Rectal smooth muscle tissue (tissue), 1 donor: ENCODE measurements around the gene ZFYVE21.

Source experiments
- H3K27ac ChIP-seq: one replicate; pipeline ENCODE4 v1.7.0; 2013; ENCODE audit warnings: low read depth, low read length, inconsistent platforms
- H3K27me3 ChIP-seq: one replicate; pipeline ENCODE4 v1.7.0; 2013; ENCODE audit warnings: low read length; ENCODE audit not compliant: control insufficient read depth, insufficient read depth
- H3K36me3 ChIP-seq: one replicate; pipeline ENCODE4 v1.7.0; 2013; ENCODE audit warnings: low read length; ENCODE audit not compliant: control insufficient read depth, insufficient read depth
- H3K4me1 ChIP-seq: one replicate; pipeline ENCODE4 v1.7.0; 2013; ENCODE audit warnings: low read length; ENCODE audit not compliant: control insufficient read depth, insufficient read depth
- H3K4me3 ChIP-seq: one replicate; pipeline ENCODE4 v1.7.0; 2013; ENCODE audit warnings: low read length
- H3K9ac ChIP-seq: one replicate; pipeline ENCODE4 v1.7.0; 2013; ENCODE audit warnings: low read length

ZFYVE21 gene

DNA sequence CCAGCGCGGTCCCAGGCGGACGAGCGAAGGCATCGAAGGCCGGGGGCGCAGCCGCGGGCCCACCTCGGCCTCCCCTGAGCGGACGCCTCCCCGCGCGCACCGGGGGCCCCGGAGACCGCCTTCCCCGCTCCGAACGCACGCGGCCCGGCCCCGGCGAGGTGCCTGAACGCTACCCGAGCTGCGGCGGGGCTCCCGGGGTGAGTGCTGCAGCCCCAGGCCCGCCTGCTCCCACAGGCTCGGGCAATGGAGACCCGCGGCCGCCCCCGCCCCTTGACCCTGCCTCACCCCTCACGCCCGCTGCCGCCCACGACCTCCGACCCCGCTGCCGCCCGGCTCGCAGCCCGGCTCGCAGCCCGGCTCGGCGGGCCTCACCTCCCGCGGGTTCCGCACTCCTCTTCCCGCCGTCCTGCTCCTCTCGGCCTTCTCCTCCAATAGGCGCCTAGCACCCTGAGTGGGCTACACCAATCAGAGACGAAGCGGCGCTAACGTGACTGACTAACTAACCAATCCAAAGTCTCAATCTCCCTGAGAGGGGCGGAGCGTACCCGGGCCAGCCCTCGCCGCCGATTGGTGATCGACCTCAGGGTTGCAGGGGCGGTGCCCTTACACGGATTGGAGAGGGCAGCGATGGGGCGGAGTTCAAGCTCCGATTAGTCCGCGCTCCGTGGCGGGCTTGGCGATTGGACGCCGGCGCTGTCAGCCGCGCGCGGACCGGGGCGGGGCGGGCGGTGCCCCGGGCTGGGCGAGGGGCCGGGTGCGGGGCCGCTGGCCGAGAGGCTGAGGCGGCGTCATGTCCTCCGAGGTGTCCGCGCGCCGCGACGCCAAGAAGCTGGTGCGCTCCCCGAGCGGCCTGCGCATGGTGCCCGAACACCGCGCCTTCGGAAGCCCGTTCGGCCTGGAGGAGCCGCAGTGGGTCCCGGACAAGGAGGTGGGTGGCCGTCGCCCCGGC, at the start of gene ZFYVE21, which contains the start of gene XRCC3:
Gene ZFYVE21 (plus strand): TSS at position 759 of the 949 bp plus-strand sequence. CDS start 32 bp downstream, at position 791.
Gene XRCC3 (minus strand): TSS at position 400 of the 949 bp plus-strand sequence. CDS start 4,364 bp downstream, outside the sequence.
- peak within 1 kb of the TSS; percentile 41 for H3K9ac ChIP-seq
- H3K27me3 ChIP-seq: no peaks in the 10 kb centered on the region
- peak within 1 kb of the TSS; percentile 74 for H3K4me3 ChIP-seq
- H3K27ac ChIP-seq: peak within 1 kb of the TSS; percentile 87
- H3K4me1 ChIP-seq: peaks cover 11% of the 10 kb centered on the region
- H3K36me3 ChIP-seq: no peaks in the 10 kb centered on the region

- H3K36me3 ChIP-seq: peaks cover 18% of the 10 kb centered on the region
- H3K27me3 ChIP-seq: no peaks in the 10 kb centered on the region
- no peak overlapping the region for H3K27ac ChIP-seq
Observed at GRCh38 chr14:103667671-103668070, 47.9 kb upstream of the ZFYVE21 start.

GRCh38 chr14:103668117-103668516, 47.5 kb upstream of the ZFYVE21 start:
- no peaks in the 10 kb centered on the region for H3K27me3 ChIP-seq
- no peaks in the 10 kb centered on the region for H3K4me1 ChIP-seq
- no peak overlapping the region for H3K4me3 ChIP-seq
- H3K36me3 ChIP-seq: peaks cover 20% of the 10 kb centered on the region
- no peak overlapping the region for H3K9ac ChIP-seq
- no peak overlapping the region for H3K27ac ChIP-seq

More at GRCh38 chr14:103667671-103668070, 47.9 kb upstream of the ZFYVE21 start:
- H3K4me1 ChIP-seq: no peaks in the 10 kb centered on the region
- H3K4me3 ChIP-seq: no peak overlapping the region
- H3K9ac ChIP-seq: no peak overlapping the region

DNA sequence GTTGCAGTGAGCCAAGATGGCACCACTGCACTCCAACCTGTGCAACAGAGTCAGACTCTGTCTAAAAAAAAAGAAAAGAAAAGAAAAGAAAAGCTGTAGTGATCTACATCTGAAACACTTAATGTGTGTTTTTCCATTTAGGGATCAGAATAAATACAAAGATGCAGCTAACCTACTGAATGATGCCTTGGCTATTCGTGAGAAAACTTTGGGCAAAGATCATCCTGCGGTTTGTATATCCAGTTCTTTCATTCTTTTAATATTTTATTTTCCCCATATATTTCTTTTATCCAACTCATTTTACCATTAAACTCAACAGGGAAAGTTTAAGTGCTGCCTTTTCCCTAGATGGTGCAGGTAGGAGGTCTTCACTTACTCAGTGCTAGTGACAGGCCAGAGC, 46.2 kb upstream of the ZFYVE21 start:
- Histone ChIP-seq H3K9ac (no peak overlapping the region), H3K4me1 (no peaks in the 10 kb centered on the region), H3K27me3 (no peaks in the 10 kb centered on the region), H3K36me3 (peaks cover 15% of the 10 kb centered on the region), H3K4me3 (no peak overlapping the region), H3K27ac (no peak overlapping the region)

- no peaks in the 10 kb centered on the region for H3K27me3 ChIP-seq
- no peak overlapping the region for H3K4me3 ChIP-seq
- H3K36me3 ChIP-seq: peaks cover 27% of the 10 kb centered on the region
- no peaks in the 10 kb centered on the region for H3K4me1 ChIP-seq
- H3K9ac ChIP-seq: no peak overlapping the region
- H3K27ac ChIP-seq: no peak overlapping the region
Observed at GRCh38 chr14:103671911-103672310, 43.7 kb upstream of the ZFYVE21 start.

GRCh38 chr14:103675957-103676356, 39.7 kb upstream of the ZFYVE21 start:
- Histone ChIP-seq H3K36me3 (peaks cover 34% of the 10 kb centered on the region), H3K4me1 (no peaks in the 10 kb centered on the region), H3K4me3 (no peak overlapping the region), H3K27ac (no peak overlapping the region), H3K9ac (no peak overlapping the region), H3K27me3 (no peaks in the 10 kb centered on the region)

- H3K36me3 ChIP-seq: peaks cover 34% of the 10 kb centered on the region
- H3K9ac ChIP-seq: no peak overlapping the region
- H3K4me1 ChIP-seq: no peaks in the 10 kb centered on the region
- no peak overlapping the region for H3K27ac ChIP-seq
- H3K27me3 ChIP-seq: no peaks in the 10 kb centered on the region
- H3K4me3 ChIP-seq: no peak overlapping the region
Observed at GRCh38 chr14:103676881-103677675, 38.5 kb upstream of the ZFYVE21 start.

DNA sequence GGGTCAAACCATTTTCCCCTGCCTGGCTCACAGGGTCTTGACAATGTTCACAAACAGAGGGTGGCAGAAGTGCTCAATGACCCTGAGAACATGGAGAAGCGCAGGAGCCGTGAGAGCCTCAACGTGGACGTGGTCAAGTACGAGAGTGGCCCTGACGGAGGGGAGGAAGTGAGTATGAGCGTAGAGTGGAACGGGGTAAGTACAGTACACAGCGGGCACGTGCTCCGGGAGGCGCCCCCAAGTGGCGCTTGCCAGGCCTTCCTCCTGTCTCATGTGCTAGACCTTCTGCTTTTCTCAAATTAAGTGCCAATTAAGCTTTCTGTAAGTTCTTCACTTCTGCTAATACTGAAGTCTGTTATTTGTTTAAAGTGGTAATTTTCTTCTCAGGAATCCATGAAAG, 36.3 kb upstream of the ZFYVE21 start:
- no peaks in the 10 kb centered on the region for H3K4me1 ChIP-seq
- H3K36me3 ChIP-seq: peaks cover 31% of the 10 kb centered on the region
- H3K9ac ChIP-seq: no peak overlapping the region
- H3K4me3 ChIP-seq: no peak overlapping the region
- H3K27ac ChIP-seq: no peak overlapping the region
- no peaks in the 10 kb centered on the region for H3K27me3 ChIP-seq

DNA sequence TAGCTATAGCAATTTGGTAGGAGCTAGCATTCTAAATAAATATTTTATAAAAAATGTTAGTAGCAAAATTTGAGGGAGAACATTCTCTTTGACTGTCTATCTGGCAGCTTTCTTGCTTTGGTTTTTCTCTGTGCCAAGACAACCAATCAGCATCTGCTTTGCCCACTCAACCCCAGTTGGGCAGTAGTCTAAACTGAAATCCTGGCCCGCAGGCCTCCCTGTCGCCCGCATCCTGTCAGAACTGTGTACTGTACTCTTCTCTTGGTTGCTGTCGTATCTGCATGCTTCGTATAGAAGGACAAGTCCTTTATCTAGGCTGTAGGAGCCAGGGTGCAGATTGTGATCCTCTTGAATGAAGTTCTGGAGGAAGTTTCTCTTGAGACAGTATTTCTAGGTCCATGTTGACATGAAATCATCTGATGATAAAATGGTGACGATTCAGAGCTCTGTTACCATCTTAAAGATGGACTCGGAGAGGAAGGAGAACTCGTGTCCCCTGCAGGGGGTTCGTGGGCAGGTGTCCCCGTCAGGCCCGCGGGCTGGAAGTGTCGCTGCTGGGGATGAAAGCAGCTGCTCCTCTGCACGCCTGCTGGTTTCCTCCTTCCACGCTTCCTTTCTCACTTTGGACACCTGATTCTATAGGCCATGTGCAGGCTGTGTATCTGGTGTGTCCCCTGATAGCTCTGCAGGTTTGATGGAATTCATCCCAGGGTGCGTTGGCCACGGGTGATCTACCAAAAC, 34.9 kb upstream of the ZFYVE21 start:
- Histone ChIP-seq H3K4me1 (no peaks in the 10 kb centered on the region), H3K27ac (no peak overlapping the region), H3K4me3 (no peak overlapping the region), H3K27me3 (no peaks in the 10 kb centered on the region), H3K36me3 (peaks cover 32% of the 10 kb centered on the region), H3K9ac (no peak overlapping the region)

DNA sequence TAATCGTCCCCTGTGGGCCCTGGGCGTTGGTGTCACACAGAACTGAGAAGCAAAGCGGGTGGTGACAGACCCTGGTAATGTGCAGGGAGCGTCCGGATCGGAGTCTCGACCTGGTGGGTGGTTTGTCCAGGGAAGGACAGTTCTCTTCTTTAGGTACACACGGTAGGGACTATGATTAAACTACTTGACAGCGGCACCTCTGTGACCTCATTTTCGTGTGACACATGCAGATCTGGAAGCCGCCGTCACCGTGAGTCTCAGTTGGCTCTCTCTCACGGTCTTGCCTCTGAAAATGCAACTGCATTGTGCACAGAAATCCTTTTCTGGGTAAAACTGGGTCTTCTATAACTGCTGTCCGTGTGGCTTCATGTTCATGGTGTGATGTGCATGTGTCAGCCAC, 32.5 kb upstream of the ZFYVE21 start:
- Histone ChIP-seq H3K9ac (no peak overlapping the region), H3K27ac (no peak overlapping the region), H3K4me3 (no peak overlapping the region), H3K36me3 (peaks cover 33% of the 10 kb centered on the region), H3K27me3 (no peaks in the 10 kb centered on the region), H3K4me1 (no peaks in the 10 kb centered on the region)

DNA sequence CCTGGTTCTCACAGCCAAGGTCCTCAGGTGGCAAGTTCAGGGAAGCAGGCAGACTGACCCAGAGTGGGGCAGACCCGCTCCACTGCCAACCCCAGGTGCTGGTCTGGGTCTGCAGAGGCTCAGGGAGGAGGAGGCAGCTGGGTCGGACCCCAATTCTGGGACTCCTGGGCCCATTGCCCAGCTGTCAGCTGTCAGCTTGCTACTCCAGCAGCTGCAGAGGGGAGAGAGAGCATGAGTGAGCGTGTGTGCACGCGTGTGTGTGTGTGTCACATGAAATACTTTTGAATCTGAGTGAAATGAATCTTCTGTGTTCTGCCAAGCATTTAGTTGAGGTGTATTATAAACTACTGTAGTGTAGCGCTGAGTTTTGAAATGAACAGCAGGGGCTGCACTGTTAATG, 31.1 kb upstream of the ZFYVE21 start:
- no peak overlapping the region for H3K27ac ChIP-seq
- H3K4me1 ChIP-seq: peaks cover 4% of the 10 kb centered on the region
- H3K27me3 ChIP-seq: no peaks in the 10 kb centered on the region
- H3K36me3 ChIP-seq: peaks cover 26% of the 10 kb centered on the region
- H3K4me3 ChIP-seq: no peak overlapping the region
- no peak overlapping the region for H3K9ac ChIP-seq

DNA sequence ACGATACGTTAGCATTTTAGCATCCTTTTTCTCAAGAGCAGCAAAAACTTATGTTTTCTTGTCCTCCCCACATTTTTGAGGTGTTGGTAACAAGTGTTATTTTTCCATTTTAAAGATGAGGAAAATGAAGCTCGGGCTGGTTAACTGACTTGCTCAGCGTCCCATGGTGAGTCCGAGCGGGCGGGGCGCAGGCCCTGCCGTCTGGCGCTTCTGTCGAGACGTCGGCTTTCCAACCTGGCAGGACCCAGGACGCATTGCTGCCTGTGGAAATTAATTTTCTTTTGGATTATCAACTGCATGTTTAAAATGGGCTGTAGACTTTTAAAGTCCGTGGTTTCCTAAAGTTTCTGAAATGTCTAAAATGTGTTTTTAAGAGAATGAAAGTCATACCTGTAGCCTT, 30.7 kb upstream of the ZFYVE21 start:
- H3K36me3 ChIP-seq: peaks cover 26% of the 10 kb centered on the region
- H3K4me3 ChIP-seq: no peak overlapping the region
- H3K4me1 ChIP-seq: peaks cover 4% of the 10 kb centered on the region
- H3K9ac ChIP-seq: no peak overlapping the region
- no peak overlapping the region for H3K27ac ChIP-seq
- H3K27me3 ChIP-seq: no peaks in the 10 kb centered on the region
